Activated CD8-positive, alpha-beta memory T cell treated with anti-CD3 and anti-CD28 coated beads for 4 hours (primary cell): ENCODE data around the gene NEK11.
"Not testable (repeated sequence)": the region's sequence is repeated elsewhere in the genome, so short reads cannot be mapped to it uniquely, and the experiment has no call there.

Experiments used
- DNase-seq, 2 donors: peaks; one replicate each; pipeline ENCODE4 v3.0.0-alpha.2; 2020; ENCODE audit warnings: low read depth in 2 of 2

Gene NEK11

GRCh38 chr3:131356006-131356595 is 329.4 kb downstream of the NEK11 start:
- DNase-seq = no peak

- DNase-seq = no peak
Observed at GRCh38 chr3:131357275-131357674, 330.6 kb downstream of the NEK11 start.

GRCh38 chr3:131360191-131360755 is 333.6 kb downstream of the NEK11 start:
- DNase-seq = no peak

GRCh38 chr3:131361066-131361463 is 334.4 kb downstream of the NEK11 start:
- DNase-seq = not testable (repeated sequence)

GRCh38 chr3:131361464-131362421 is 335.1 kb downstream of the NEK11 start:
- no peak for DNase-seq

GRCh38 chr3:131363275-131363674 is 336.6 kb downstream of the NEK11 start:
- DNase-seq = no peak

- no peak for DNase-seq
Observed at GRCh38 chr3:131370935-131371687, 344.4 kb downstream of the NEK11 start.

- DNase-seq = no peak
Observed at GRCh38 chr3:131371688-131372066, 345.0 kb downstream of the NEK11 start.

GRCh38 chr3:131374741-131375140 is 348.1 kb downstream of the NEK11 start:
- DNase-seq = no peak

- not testable (repeated sequence) for DNase-seq
Observed at GRCh38 chr3:131380821-131381444, 354.3 kb downstream of the NEK11 start.

GRCh38 chr3:131381445-131382291 is 355.0 kb downstream of the NEK11 start, which contains the start of gene NUDT16:
NUDT16 (plus strand) TSS chr3:131381774; CDS start chr3:131381805, 31 bp downstream.
- peak; percentile 90 to 93 for DNase-seq

- no peak for DNase-seq
Observed at GRCh38 chr3:131386429-131387165, 359.9 kb downstream of the NEK11 start.

- DNase-seq = no peak
Observed at GRCh38 chr3:131387796-131388489, 361.3 kb downstream of the NEK11 start.

GRCh38 chr3:131388490-131388799 is 361.8 kb downstream of the NEK11 start:
- no peak for DNase-seq

- no peak for DNase-seq
Observed at GRCh38 chr3:131390331-131390730, 363.7 kb downstream of the NEK11 start.

GRCh38 chr3:131393051-131393450 is 366.4 kb downstream of the NEK11 start:
- DNase-seq = no peak

- no peak for DNase-seq
Observed at GRCh38 chr3:131393868-131394267, 367.2 kb downstream of the NEK11 start.

- no peak for DNase-seq
Observed at GRCh38 chr3:131394400-131394799, 367.7 kb downstream of the NEK11 start.

- no peak for DNase-seq
Observed at GRCh38 chr3:131396170-131396569, 369.5 kb downstream of the NEK11 start.
